Muscle layer of colon (tissue), 2 donors: Measurements from ENCODE around the gene ERN2.
"Not testable (repeated sequence)": the region's sequence is repeated elsewhere in the genome, so short reads cannot be mapped to it uniquely, and the experiment has no call there.

ENCODE experiments used
- H3K27ac ChIP-seq: one replicate; pipeline ENCODE4 v1.7.0; 2013; ENCODE audit warnings: low read depth, mild to moderate bottlenecking, low read length, moderate library complexity
- H3K27me3 ChIP-seq, 2 donors: one replicate each; pipeline ENCODE4 v1.7.0; 2013; ENCODE audit warnings: low read length in 2 of 2, mild to moderate bottlenecking in 2 of 2; ENCODE audit not compliant: insufficient read depth in 2 of 2, control insufficient read depth in 1 of 2
- H3K36me3 ChIP-seq: one replicate; pipeline ENCODE4 v1.7.0; 2013; ENCODE audit warnings: mild to moderate bottlenecking, low read length; ENCODE audit not compliant: insufficient read depth
- H3K4me1 ChIP-seq: one replicate; pipeline ENCODE4 v1.7.0; 2013; ENCODE audit warnings: mild to moderate bottlenecking, low read length; ENCODE audit not compliant: insufficient read depth
- H3K4me3 ChIP-seq, 2 donors: one replicate each; pipeline ENCODE4 v1.7.0; 2013; ENCODE audit warnings: low read length in 2 of 2, low read depth in 1 of 2, mild to moderate bottlenecking in 1 of 2, moderate library complexity in 1 of 2
- H3K9ac ChIP-seq: one replicate; pipeline ENCODE4 v1.7.0; 2013; ENCODE audit warnings: low read length
- H3K9me3 ChIP-seq: one replicate; pipeline ENCODE4 v1.7.0; 2013; ENCODE audit warnings: mild to moderate bottlenecking, low read length
- donor health status: abdominal sarcoma.
- donor health status: Adenocarcinoma of cecum.

ERN2 gene

DNA sequence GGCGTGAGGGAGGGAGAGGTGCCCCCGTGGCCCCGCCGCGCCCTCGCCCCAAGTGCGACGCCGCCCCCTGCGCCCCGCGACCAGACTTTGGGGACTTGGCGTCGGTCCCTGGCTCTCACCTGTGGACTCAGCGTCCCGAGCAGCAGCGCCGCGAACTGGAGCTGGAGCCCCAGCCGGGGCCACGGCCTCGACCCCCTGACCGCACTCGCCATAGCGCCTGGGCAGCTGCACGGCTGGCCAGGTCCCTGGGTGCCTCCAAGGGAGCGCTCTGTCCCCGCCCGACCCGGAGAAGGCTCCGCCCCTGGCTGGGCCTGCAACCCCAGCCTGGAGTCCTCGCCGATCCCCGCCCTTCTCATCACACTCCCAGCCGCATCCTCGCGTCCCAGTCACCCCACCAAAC lies at the start of gene ERN2:
ERN2 (minus strand) TSS at position 247 of the 400 bp plus-strand sequence; CDS start at position 212, 35 bp downstream.
- Histone ChIP-seq H3K9ac (no peak within 1 kb of the TSS), H3K27ac (no peak within 1 kb of the TSS), H3K36me3 (no peaks in the 10 kb centered on the region), H3K4me1 (no peaks in the 10 kb centered on the region), H3K27me3 (peaks cover 0 to 16% of the 10 kb centered on the region in 2 donors), H3K4me3 (no peak within 1 kb of the TSS), H3K9me3 (no peaks in the 10 kb centered on the region)

DNA sequence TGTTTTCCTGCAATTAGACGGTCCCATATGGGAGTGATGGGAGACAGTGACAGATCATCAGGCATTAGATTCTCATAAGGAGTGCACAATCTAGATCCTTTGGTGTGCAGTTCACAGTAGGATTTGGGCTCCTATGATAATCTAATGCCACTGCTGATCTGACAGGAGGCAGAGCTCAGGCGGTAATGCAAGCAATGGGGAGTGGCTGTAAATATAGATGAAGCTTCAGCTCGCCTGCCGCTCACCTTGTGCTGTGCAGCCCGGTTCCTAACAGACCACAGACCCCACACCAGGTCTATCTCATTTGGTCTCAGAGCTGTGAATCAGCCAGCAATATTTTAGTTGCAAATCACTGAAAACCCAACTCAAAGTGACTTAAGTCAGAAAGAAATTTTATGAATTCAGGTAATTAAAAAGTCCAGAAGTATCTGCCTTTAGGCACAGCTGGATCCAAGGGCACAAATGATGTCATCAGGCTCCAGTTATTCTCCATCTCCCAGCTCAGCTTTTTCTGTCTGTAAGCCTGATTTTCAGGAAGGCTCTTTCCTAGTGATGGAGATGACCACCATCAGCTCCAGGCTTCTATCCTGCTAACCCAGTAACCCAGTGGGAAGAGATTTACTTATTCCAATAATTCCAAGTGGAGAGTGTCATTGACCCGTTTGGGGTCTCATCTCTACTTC lies 45.1 kb upstream of the ERN2 start:
- no peak overlapping the region for H3K27ac ChIP-seq
- no peak overlapping the region for H3K9ac ChIP-seq
- peaks cover 11 to 28% of the 10 kb centered on the region in 2 donors for H3K27me3 ChIP-seq
- H3K9me3 ChIP-seq, result no peaks in the 10 kb centered on the region
- no peaks in the 10 kb centered on the region for H3K4me1 ChIP-seq
- H3K4me3 ChIP-seq, result no peak overlapping the region
- no peaks in the 10 kb centered on the region for H3K36me3 ChIP-seq

DNA sequence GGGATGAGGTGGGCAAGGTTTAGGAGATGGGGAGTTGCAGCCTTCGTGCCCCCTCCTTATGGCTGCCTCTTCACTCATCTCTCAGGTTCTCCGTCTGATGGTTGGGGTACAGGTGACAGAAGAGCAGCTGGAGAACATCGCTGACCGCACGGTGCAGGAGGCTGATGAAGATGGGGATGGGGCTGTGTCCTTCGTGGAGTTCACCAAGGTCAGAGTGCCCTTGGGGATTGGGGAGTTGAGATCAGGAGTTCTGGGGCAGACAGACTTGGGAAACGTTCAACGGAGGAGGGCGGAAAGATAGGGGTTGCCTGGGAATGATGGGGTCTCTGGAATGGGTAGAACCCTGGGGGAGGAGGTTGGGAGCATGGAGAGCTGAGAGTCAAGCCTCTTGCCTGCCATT lies 44.1 kb upstream of the ERN2 start:
- Histone ChIP-seq H3K36me3 (no peaks in the 10 kb centered on the region), H3K27me3 (peaks cover 11 to 28% of the 10 kb centered on the region in 2 donors), H3K9ac (no peak overlapping the region), H3K27ac (no peak overlapping the region), H3K4me1 (no peaks in the 10 kb centered on the region), H3K9me3 (no peaks in the 10 kb centered on the region), H3K4me3 (no peak overlapping the region)

DNA sequence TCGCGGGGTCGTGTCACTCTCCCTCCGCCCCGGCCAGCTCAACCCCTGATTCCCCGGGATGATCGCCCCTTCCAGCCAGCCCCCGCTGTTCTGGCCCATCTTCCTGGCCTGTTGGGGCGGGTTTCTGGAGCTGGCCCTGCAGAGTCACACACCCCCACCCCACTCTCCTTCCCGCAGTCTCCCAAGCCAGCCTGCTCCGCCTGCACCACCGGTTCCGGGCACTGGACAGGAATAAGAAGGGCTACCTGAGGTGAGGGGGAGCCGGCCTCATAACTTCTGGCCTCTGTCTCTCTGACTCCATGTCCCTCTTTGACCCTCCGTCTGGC lies 42.4 kb upstream of the ERN2 start:
- H3K9me3 ChIP-seq, result no peaks in the 10 kb centered on the region
- H3K36me3 ChIP-seq, result no peaks in the 10 kb centered on the region
- no peak overlapping the region for H3K9ac ChIP-seq
- no peak overlapping the region for H3K27ac ChIP-seq
- H3K4me3 ChIP-seq, result no peak overlapping the region
- peaks cover 11 to 28% of the 10 kb centered on the region in 2 donors for H3K27me3 ChIP-seq
- H3K4me1 ChIP-seq, result no peaks in the 10 kb centered on the region

DNA sequence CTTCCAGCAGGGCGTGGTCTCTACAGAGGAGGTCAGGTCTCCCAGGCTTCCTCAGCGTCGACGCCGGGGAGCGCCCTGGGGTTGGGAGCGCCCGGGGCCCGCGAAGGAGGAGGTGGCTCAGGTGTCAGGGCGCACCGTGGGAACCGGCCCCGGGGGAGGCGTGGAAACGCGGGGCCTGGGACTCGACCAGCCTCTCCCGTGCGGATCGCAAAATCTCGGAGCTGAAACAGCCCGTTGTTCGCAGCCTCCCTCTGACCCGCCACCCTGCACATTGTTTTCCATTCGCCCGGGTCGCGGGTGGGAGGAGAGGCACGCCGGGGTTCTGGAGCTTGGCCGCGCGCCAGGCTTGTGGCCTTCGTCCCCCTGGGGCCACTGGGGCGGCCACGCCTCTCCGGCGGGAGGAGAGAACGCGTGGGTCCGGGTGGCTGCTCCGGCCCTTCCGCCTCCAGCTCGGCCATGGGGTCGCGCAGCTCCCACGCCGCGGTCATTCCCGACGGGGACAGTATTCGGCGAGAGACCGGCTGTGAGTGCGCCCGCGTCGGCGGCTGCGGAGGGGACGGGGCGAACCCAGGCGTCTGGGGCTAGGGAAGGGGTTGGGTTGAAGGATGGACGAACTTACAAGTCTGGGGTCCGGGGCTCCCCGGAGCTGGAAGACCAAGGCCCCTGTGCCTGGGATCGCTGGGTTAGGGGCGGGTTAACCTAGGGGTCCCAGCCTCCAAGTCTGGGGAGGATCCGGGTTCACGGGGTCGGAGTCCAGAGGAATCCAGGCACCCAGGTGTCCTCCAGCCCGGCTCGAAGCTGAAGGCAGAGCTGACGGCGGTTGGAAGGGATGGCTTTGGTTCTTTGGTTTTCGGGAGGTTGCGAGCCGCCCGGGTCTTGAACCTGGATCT lies 41.8 kb upstream of the ERN2 start, which contains the start of gene CHP2:
CHP2 (plus strand) TSS at position 433 of the 890 bp plus-strand sequence; CDS start at position 457, 24 bp downstream.
- H3K9me3 ChIP-seq, result no peaks in the 10 kb centered on the region
- no peaks in the 10 kb centered on the region for H3K4me1 ChIP-seq
- peak within 1 kb of the TSS in 1 of 2 donors; percentile 38 for H3K4me3 ChIP-seq
- H3K36me3 ChIP-seq, result no peaks in the 10 kb centered on the region
- H3K9ac ChIP-seq, result no peak within 1 kb of the TSS
- H3K27ac ChIP-seq, result no peak within 1 kb of the TSS
- H3K27me3 ChIP-seq, result peaks cover 11 to 28% of the 10 kb centered on the region in 2 donors

DNA sequence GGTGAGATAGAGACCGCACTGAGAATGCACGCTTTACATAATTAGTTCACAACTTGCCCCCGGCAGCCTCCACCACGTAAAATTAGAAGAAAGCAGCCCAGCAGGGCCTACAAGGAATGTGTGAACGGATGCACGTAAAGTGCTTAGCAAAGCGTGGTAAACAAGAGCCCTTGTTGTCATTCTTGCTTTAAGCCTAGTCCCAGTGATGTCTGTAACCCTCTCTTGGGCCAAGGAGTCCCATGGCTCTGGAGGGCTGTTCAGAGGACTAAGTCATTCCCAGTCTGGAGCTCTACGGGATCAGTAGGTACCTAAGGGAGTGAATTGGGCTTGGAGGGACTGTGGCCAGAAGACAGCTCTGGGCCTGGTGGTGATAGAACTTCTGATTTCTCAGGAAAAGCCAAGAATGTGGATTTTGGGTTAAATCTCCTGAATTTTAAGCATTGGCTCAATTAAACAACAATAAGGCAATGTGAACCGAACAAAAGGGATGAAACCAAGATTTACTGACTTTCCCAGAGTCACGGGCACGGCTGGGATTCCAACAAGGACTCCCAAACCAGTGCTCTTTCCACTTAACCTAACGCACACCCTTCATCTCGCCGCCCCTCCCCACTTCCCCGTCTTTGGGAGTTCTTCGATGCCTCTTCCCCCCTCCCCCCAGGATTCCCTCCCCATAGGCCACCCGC lies 41.0 kb upstream of the ERN2 start:
- H3K27ac ChIP-seq, result no peak overlapping the region

DNA sequence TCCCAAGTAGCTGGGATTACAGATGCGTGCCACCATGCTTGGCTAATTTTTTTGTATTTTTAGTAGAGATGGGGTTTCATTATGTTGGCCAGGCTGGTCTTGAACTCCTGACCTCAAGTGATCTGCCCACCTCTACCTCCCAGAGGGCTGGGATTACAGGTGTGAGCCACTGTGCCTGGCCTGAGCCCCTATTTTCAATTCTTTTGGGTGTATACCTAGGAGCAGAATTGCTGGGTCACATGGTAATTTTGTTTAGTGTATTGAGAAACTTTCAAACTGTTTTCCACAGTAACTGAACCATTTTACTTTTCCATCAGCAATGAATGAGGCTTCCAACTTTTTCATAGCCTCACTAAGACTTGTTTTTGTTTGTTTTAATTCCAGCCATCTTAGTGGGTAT lies 38.0 kb upstream of the ERN2 start:
- not testable (repeated sequence) for H3K27ac ChIP-seq, H3K4me1 ChIP-seq, H3K36me3 ChIP-seq, H3K9me3 ChIP-seq, H3K4me3 ChIP-seq, H3K9ac ChIP-seq
- peaks cover 7 to 24% of the 10 kb centered on the region in 2 donors for H3K27me3 ChIP-seq

More for the DNA sequence above, 41.0 kb upstream of the ERN2 start:
- no peaks in the 10 kb centered on the region for H3K9me3 ChIP-seq
- H3K36me3 ChIP-seq, result no peaks in the 10 kb centered on the region
- no peak overlapping the region for H3K9ac ChIP-seq
- no peak overlapping the region for H3K4me3 ChIP-seq
- H3K4me1 ChIP-seq, result no peaks in the 10 kb centered on the region
- H3K27me3 ChIP-seq, result peaks cover 11 to 28% of the 10 kb centered on the region in 2 donors

DNA sequence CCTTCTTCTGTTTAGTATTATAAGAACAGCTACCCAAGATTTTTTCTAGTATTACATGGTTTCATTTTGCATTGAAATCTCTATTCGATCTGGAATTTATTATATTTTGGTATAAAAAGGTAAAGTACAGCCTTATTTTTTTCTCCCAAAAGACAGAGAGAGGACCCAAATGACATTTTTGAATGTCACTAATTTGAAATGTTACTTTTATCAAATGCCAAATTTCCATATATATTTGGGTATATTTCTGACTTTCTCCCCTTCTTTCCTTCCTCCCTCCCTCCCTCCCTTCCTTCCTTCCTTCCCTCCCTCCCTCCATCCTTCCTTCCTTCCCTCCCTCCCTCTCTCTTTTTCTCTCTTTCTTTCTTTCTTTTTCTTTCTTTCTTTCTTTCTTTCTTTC lies 35.6 kb upstream of the ERN2 start:
- H3K27ac ChIP-seq, result no peak overlapping the region
- peaks cover 0 to under 1% of the 10 kb centered on the region in 2 donors for H3K27me3 ChIP-seq
- H3K9me3 ChIP-seq, result no peaks in the 10 kb centered on the region
- H3K36me3 ChIP-seq, result no peaks in the 10 kb centered on the region
- H3K4me3 ChIP-seq, result no peak overlapping the region
- no peak overlapping the region for H3K9ac ChIP-seq
- no peaks in the 10 kb centered on the region for H3K4me1 ChIP-seq

DNA sequence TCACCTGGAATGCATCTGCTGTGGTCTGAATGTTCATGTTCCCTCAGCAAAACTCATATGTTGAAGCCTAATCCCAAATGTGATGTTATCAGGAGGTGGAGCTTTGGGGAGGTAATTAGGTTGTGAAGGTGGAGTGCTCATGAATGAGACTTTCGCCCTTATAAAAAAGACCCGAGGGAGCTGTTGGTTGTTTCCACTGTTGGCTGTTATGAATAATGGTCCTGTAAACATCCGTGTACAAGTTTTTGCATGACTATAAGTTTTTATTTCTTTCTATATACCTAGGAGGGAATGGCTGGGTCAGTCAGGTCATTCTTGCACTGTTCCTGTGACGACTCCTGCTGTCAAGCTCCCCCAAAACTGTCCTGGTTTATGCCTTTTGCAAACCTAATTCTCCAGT lies 32.2 kb upstream of the ERN2 start:
- no peak overlapping the region for H3K9ac ChIP-seq
- H3K36me3 ChIP-seq, result no peaks in the 10 kb centered on the region
- no peaks in the 10 kb centered on the region for H3K4me1 ChIP-seq
- H3K9me3 ChIP-seq, result no peaks in the 10 kb centered on the region
- H3K27ac ChIP-seq, result no peak overlapping the region
- no peaks in the 10 kb centered on the region for H3K27me3 ChIP-seq
- H3K4me3 ChIP-seq, result no peak overlapping the region

DNA sequence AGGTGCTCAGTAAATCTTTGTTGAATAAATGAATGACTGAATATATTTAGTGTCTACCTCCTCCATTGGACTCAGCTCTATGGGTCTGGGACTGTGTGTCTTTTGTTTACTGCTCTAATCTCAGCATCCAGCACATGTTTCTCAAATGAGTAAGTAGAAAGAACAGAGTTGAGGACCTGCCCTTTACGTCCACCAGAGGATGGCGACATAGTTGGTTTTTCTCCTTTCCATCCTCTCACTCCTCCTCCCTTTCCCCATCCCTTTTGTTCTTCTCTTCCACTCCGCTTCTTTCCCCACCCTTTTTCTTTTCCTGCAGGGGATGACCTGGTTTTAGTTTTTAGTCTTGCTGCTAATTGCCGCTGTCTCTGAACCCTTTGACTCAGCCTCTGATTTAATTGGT lies 29.7 kb upstream of the ERN2 start:
- H3K9ac ChIP-seq, result no peak overlapping the region
- H3K27me3 ChIP-seq, result no peaks in the 10 kb centered on the region
- H3K9me3 ChIP-seq, result no peaks in the 10 kb centered on the region
- no peak overlapping the region for H3K4me3 ChIP-seq
- H3K27ac ChIP-seq, result no peak overlapping the region
- H3K36me3 ChIP-seq, result no peaks in the 10 kb centered on the region
- no peaks in the 10 kb centered on the region for H3K4me1 ChIP-seq

DNA sequence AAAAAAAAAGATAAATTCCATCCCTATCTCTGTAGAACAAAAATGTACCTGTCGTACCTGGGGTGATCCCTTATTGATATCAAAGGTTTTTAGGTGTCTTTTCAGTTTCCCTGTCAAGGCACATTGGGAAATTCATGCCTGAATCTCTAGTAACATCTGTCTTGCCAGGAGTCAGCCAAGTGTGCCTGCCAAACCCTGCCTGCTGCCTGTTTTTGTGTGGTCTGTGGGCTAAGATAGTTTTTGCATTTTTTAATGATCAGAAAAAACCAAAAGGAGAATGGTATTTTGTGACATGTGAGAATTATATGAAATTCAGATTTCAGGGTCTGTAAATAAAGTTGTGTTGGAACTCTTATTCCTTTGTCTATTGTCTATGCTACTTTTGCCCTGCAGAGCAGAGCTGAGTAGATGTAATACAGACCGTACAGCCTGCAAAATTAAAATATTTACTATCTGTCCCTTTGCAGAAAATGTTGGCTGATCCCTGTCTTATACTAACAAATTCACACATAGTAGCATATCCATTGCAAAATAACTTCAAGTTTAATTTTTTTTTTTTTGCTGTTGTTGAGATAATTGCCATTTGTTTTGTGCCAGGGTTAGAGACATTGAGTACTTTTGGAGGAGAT lies 28.8 kb upstream of the ERN2 start:
- H3K9ac ChIP-seq, result no peak overlapping the region
- no peak overlapping the region for H3K4me3 ChIP-seq
- no peaks in the 10 kb centered on the region for H3K27me3 ChIP-seq
- no peaks in the 10 kb centered on the region for H3K9me3 ChIP-seq
- no peaks in the 10 kb centered on the region for H3K4me1 ChIP-seq
- H3K36me3 ChIP-seq, result no peaks in the 10 kb centered on the region
- H3K27ac ChIP-seq, result no peak overlapping the region
